ENCODE results near the gene COPS6.
"Not testable (repeated sequence)": the region's sequence is repeated elsewhere in the genome, so short reads cannot be mapped to it uniquely, and the experiment has no call there.

- TF ChIP-seq CTCF, POLR2A, POLR2AphosphoS5 (IDR thresholded peaks at IDR 0.05): not testable (repeated sequence)
Measured at GRCh38 chr7:100130220-100130607, 41.4 kb downstream of the COPS6 start.
